ENCODE results near the gene CREG1.

Gene CREG1

GRCh38 chr1:167502719-167503462 is 50.7 kb downstream of the CREG1 start:
- no peak for DNase-seq

GRCh38 chr1:167502192-167502551 is 51.4 kb downstream of the CREG1 start:
- no peak for DNase-seq

GRCh38 chr1:167501515-167502191 is 51.9 kb downstream of the CREG1 start:
- DNase-seq = no peak

GRCh38 chr1:167500283-167500860 is 53.2 kb downstream of the CREG1 start:
- no peak for DNase-seq

- no peak for DNase-seq
These were observed 53.9 kb downstream of the CREG1 start for GRCh38 chr1:167499664-167500101.

GRCh38 chr1:167499106-167499505 is 54.5 kb downstream of the CREG1 start:
- no peak for DNase-seq

- DNase-seq = no peak
These were observed 56.6 kb downstream of the CREG1 start for GRCh38 chr1:167496797-167497619.

GRCh38 chr1:167493372-167493771 is 60.2 kb downstream of the CREG1 start:
- DNase-seq = no peak

- DNase-seq = no peak
These were observed 61.1 kb downstream of the CREG1 start for GRCh38 chr1:167492481-167492910.

GRCh38 chr1:167491586-167492461 is 61.7 kb downstream of the CREG1 start:
- no peak for DNase-seq

Data from NCI-H345 (cell line).